AG04450 (cell line): ENCODE data around the gene HDAC7. TPM values are rescaled to one million over a fixed set of nuclear protein-coding genes. Genes with fewer than 3 reads are reported as not detected.
"Not testable (repeated sequence)": the region's sequence is repeated elsewhere in the genome, so short reads cannot be mapped to it uniquely, and the experiment has no call there.

Experiments
- CTCF ChIA-PET: fragments of 300-600, 350-600 bp; formaldehyde crosslinking; extraction: SDS; loops from one replicate; lab custom pipeline; 2022; ENCODE audit warnings: antibody characterized with exemption, inconsistent platforms; lab: Charles Lee
- POLR2A ChIA-PET: fragments of 350-600 bp; formaldehyde crosslinking; extraction: SDS; loops from one replicate; lab custom pipeline; 2021; ENCODE audit warnings: antibody characterized with exemption, inconsistent platforms; lab: Yijun Ruan, JAX
- DNase-seq: peaks from one replicate; pipeline ENCODE4 v3.0.0-alpha.2; 2011; ENCODE audit warnings: low read depth, low spot score
- H3K27ac ChIP-seq: one replicate; pipeline ENCODE4 v1.5.1; 2012; ENCODE audit warnings: low read depth, low read length, control low read depth
- H3K27me3 ChIP-seq: one replicate; pipeline ENCODE4 v1.6.0; 2012; ENCODE audit warnings: low read length; ENCODE audit not compliant: control insufficient read depth, insufficient read depth
- H3K4me3 ChIP-seq: 2 replicates; pipeline ENCODE4 v1.5.1; 2011; ENCODE audit warnings: mild to moderate bottlenecking, low read depth, low read length, control low read depth
- H3K9me3 ChIP-seq: 2 replicates; pipeline ENCODE4 v1.5.1; 2012; ENCODE audit warnings: low read length; ENCODE audit not compliant: control insufficient read depth, insufficient read depth
- polyA plus RNA-seq: library from polyadenylated mRNA; depleted of rRNA; stranded (reverse); fragments of >200 nt; gene quantifications from 2 replicates; pipeline ENCODE4 v1.2.3, GENCODE V29; 2011
- TF ChIP-seq, protein P1 (sequence below): IDR thresholded peaks from 2 replicates; pipeline ENCODE4 v1.5.1; 2011; ENCODE audit warnings: low read depth, low read length, control low read depth, inconsistent platforms

HDAC7 gene
- polyA plus RNA-seq, 1 experiment = 17.1 TPM

DNA sequence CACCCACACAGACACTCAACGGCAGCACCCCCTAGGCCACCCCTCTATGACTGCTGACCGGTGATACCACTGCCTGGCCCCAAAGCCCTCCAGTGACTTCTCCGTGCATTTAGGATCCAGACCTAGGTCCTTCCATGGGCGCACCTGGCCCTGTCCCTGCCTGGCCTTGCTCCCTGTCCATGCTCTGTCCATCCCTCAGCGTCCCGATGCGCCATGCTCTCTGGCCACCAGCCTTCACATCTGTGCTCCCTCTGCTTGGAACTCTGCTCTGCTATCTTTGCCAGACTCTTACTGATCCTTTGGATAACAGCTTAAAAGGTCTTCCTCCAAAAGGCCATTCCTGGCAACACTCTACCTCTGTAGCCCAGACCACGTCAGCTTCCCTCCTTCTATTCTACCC lies 25.4 kb upstream of the HDAC7 start:
- TF ChIP-seq, protein P1, sequence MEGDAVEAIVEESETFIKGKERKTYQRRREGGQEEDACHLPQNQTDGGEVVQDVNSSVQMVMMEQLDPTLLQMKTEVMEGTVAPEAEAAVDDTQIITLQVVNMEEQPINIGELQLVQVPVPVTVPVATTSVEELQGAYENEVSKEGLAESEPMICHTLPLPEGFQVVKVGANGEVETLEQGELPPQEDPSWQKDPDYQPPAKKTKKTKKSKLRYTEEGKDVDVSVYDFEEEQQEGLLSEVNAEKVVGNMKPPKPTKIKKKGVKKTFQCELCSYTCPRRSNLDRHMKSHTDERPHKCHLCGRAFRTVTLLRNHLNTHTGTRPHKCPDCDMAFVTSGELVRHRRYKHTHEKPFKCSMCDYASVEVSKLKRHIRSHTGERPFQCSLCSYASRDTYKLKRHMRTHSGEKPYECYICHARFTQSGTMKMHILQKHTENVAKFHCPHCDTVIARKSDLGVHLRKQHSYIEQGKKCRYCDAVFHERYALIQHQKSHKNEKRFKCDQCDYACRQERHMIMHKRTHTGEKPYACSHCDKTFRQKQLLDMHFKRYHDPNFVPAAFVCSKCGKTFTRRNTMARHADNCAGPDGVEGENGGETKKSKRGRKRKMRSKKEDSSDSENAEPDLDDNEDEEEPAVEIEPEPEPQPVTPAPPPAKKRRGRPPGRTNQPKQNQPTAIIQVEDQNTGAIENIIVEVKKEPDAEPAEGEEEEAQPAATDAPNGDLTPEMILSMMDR = no peak
- Histone ChIP-seq H3K27ac (no peak overlapping the region), H3K4me3 (no peak overlapping the region), H3K27me3 (no peaks in the 10 kb centered on the region), H3K9me3 (no peaks in the 10 kb centered on the region)
- ChIA-PET CTCF (interaction anchor here (1.1 kb wide), 1 partner anchor 103 kb away, joined by 3 read pairs; no protein-coding TSS in a partner anchor), POLR2A (interaction anchor here (0.5 kb wide), 1 partner anchor 93 kb away, joined by 3 read pairs; no protein-coding TSS in a partner anchor)
- DNase-seq = no peak

- no peak for DNase-seq
- no peaks in the 10 kb centered on the region for H3K9me3 ChIP-seq
- CTCF ChIA-PET = interaction anchor here (0.6 to 1.1 kb wide), 2 partner anchors 61 to 103 kb away, joined by 3 read pairs; no protein-coding TSS in a partner anchor
- no peaks in the 10 kb centered on the region for H3K27me3 ChIP-seq
- H3K4me3 ChIP-seq = no peak overlapping the region
- TF ChIP-seq, protein P1 = no peak
- H3K27ac ChIP-seq = no peak overlapping the region
- POLR2A ChIA-PET = no interaction called here
Measured at GRCh38 chr12:47844264-47845019, 24.7 kb upstream of the HDAC7 start.

GRCh38 chr12:47843226-47843980 lies 23.7 kb upstream of the HDAC7 start:
- CTCF ChIA-PET = interaction anchor here (0.7 to 1.0 kb wide), 3 partner anchors 56 to 119 kb away, joined by 3 read pairs; no protein-coding TSS in a partner anchor
- no peak for DNase-seq

GRCh38 chr12:47842543-47842942 lies 22.8 kb upstream of the HDAC7 start:
- CTCF ChIA-PET = interaction anchor here (0.7 to 8.4 kb wide), 4 partner anchors 25 to 120 kb away, joined by 3 to 104 read pairs (median 3); no protein-coding TSS in a partner anchor

More at GRCh38 chr12:47843226-47843980, 23.7 kb upstream of the HDAC7 start:
- no peaks in the 10 kb centered on the region for H3K9me3 ChIP-seq
- no peaks in the 10 kb centered on the region for H3K27me3 ChIP-seq
- H3K27ac ChIP-seq = no peak overlapping the region
- TF ChIP-seq, protein P1 = no peak
- no peak overlapping the region for H3K4me3 ChIP-seq
- POLR2A ChIA-PET = no interaction called here

DNA sequence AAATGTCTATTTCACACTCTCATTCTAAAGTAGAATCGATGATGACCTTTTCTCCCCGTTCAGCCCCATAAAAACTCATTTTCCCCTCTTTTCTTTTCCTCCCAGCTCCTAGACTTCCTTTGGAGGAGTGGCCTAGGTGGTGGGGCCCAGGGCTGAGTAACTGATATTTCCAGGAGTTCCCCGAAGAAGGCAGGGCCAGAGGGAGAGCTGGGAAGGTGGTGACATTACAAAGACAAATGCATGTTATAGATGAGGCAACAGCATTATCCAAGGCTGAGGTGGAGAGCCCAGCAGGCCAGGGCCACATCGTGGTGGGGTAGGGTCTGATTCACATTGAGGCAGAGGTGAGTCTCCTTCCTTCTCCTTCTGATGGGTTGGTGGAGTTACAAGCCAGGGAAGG lies 22.2 kb upstream of the HDAC7 start:
- TF ChIP-seq, protein P1 = no peak
- Histone ChIP-seq H3K27ac (no peak overlapping the region), H3K9me3 (no peaks in the 10 kb centered on the region), H3K27me3 (no peaks in the 10 kb centered on the region), H3K4me3 (no peak overlapping the region)
- CTCF ChIA-PET = interaction anchor here (1.0 to 8.4 kb wide), 6 partner anchors 26 to 121 kb away, joined by 3 to 104 read pairs (median 28); no protein-coding TSS in a partner anchor
- POLR2A ChIA-PET = interaction anchor here (0.8 to 1.1 kb wide), 2 partner anchors 44 to 61 kb away, joined by 3 read pairs; no protein-coding TSS in a partner anchor
- no peak for DNase-seq

More at GRCh38 chr12:47842543-47842942, 22.8 kb upstream of the HDAC7 start:
- H3K27me3 ChIP-seq, H3K27ac ChIP-seq, H3K4me3 ChIP-seq, POLR2A ChIA-PET, H3K9me3 ChIP-seq, DNase-seq: not testable (repeated sequence)
